Peyer's patch (tissue), 4 donors: ENCODE measurements around the gene GATA6. TPM values are rescaled to one million over a fixed set of nuclear protein-coding genes. Genes with fewer than 3 reads are reported as not detected.
A peak's percentile ranks its signal among the peaks of the same experiment; 100 is the strongest.

Source experiments
- DNase-seq, 3 donors: peaks; one replicate each; pipeline ENCODE4 v3.0.0-alpha.2; 2017 to 2019
- H3K27ac ChIP-seq, 4 donors: fragments of 200-600 bp; sonication (generic); one replicate each; pipeline ENCODE4 v1.5.1; 2016 to 2019
- H3K27me3 ChIP-seq, 2 donors: fragments of 200-600 bp; sonication (generic); one replicate each; pipeline ENCODE4 v1.5.1; 2019
- H3K36me3 ChIP-seq, 3 donors: fragments of 200-600 bp; sonication (generic); one replicate each; pipeline ENCODE4 v1.5.1; 2016 to 2019
- H3K4me1 ChIP-seq, 4 donors: fragments of 200-600 bp; sonication (generic); one replicate each; pipeline ENCODE4 v1.5.1; 2016 to 2019
- H3K4me3 ChIP-seq, 4 donors: fragments of 200-600 bp; sonication (generic); 1 replicate in 3 of 4; 2 replicates in 1 of 4; pipeline ENCODE4 v1.5.1; 2016 to 2019; ENCODE audit warnings: mild to moderate bottlenecking in 1 of 4
- H3K9me3 ChIP-seq, 4 donors: fragments of 200-600 bp; sonication (generic); one replicate each; pipeline ENCODE4 v1.5.1; 2016 to 2019; ENCODE audit warnings: mild to moderate bottlenecking in 1 of 4
- CTCF ChIP-seq, 6 experiments: fragments of 450-650 bp in 4 of 6; fragments of 200-600 bp in 2 of 6; sonication (generic) in 1 of 6; IDR thresholded peaks; one replicate each; pipeline ENCODE4 v1.5.1; 2017 to 2019; ENCODE audit warnings: antibody characterized with exemption in 6 of 6, mild to moderate bottlenecking in 3 of 6, moderate library complexity in 1 of 6
- POLR2A ChIP-seq, 2 donors: fragments of 450-650 bp; IDR thresholded peaks; one replicate each; pipeline ENCODE4 v1.5.1; 2017; ENCODE audit warnings: antibody characterized with exemption in 2 of 2, mild to moderate bottlenecking in 2 of 2, moderate library complexity in 2 of 2
- total RNA-seq, 4 donors: library from RNA; depleted of rRNA; stranded (reverse); fragments of >200 nt; gene quantifications; one replicate each; pipeline ENCODE4 v1.1.0, GENCODE V29; 2016

GATA6 gene
- total RNA-seq, 4 donors from 2014 or later, result 24.8 to 127 (median 114) TPM

- DNase-seq, result no peak
- no peak overlapping the region for H3K27ac ChIP-seq
Measured at GRCh38 chr18:22204996-22205395, 35.6 kb downstream of the GATA6 start.

GRCh38 chr18:22207021-22207758, 37.8 kb downstream of the GATA6 start:
- no peak for DNase-seq
- peaks cover 0 to 5% (median 0%) of the 10 kb centered on the region in 3 donors for H3K36me3 ChIP-seq
- no peaks in the 10 kb centered on the region for H3K9me3 ChIP-seq
- TF ChIP-seq CTCF (IDR thresholded peaks at IDR 0.05) (no peak), POLR2A (IDR thresholded peaks at IDR 0.05) (no peak)
- no peaks in the 10 kb centered on the region for H3K27me3 ChIP-seq
- H3K4me1 ChIP-seq, result peaks cover 0 to 4% (median 0%) of the 10 kb centered on the region in 4 donors
- H3K4me3 ChIP-seq, result no peak overlapping the region
- no peak overlapping the region for H3K27ac ChIP-seq

More at GRCh38 chr18:22204996-22205395, 35.6 kb downstream of the GATA6 start:
- Histone ChIP-seq H3K9me3 (no peaks in the 10 kb centered on the region), H3K36me3 (peaks cover 0 to 27% (median 0%) of the 10 kb centered on the region in 3 donors), H3K27me3 (no peaks in the 10 kb centered on the region), H3K4me3 (no peak overlapping the region), H3K4me1 (no peaks in the 10 kb centered on the region)
- no peak for TF ChIP-seq POLR2A (IDR thresholded peaks at IDR 0.05)
- TF ChIP-seq CTCF (IDR thresholded peaks at IDR 0.05), result no peak

GRCh38 chr18:22210311-22210754, 40.9 kb downstream of the GATA6 start:
- no peak overlapping the region for H3K4me3 ChIP-seq
- H3K27ac ChIP-seq, result peak overlapping the region in 2 of 4 donors; percentile 53 to 77
- no peaks in the 10 kb centered on the region for H3K27me3 ChIP-seq
- H3K36me3 ChIP-seq, result no peaks in the 10 kb centered on the region
- H3K4me1 ChIP-seq, result peaks cover 0 to 4% (median 0%) of the 10 kb centered on the region in 4 donors
- no peaks in the 10 kb centered on the region for H3K9me3 ChIP-seq
- DNase-seq, result peak in 1 of 3 donors; percentile 79
- TF ChIP-seq POLR2A (IDR thresholded peaks at IDR 0.05) (no peak), CTCF (IDR thresholded peaks at IDR 0.05) (no peak)

GRCh38 chr18:22211657-22212056, 42.3 kb downstream of the GATA6 start:
- H3K36me3 ChIP-seq, result no peaks in the 10 kb centered on the region
- peak overlapping the region in 1 of 4 donors; percentile 77 for H3K27ac ChIP-seq
- no peak for TF ChIP-seq CTCF (IDR thresholded peaks at IDR 0.05)
- TF ChIP-seq POLR2A (IDR thresholded peaks at IDR 0.05), result no peak
- H3K4me3 ChIP-seq, result no peak overlapping the region
- no peaks in the 10 kb centered on the region for H3K27me3 ChIP-seq
- DNase-seq, result no peak
- no peaks in the 10 kb centered on the region for H3K9me3 ChIP-seq
- H3K4me1 ChIP-seq, result peaks cover 0 to 4% (median 0%) of the 10 kb centered on the region in 4 donors

- Histone ChIP-seq H3K27ac (no peak overlapping the region), H3K4me1 (peaks cover 0 to 4% (median 0%) of the 10 kb centered on the region in 4 donors), H3K4me3 (no peak overlapping the region), H3K27me3 (no peaks in the 10 kb centered on the region), H3K9me3 (no peaks in the 10 kb centered on the region), H3K36me3 (no peaks in the 10 kb centered on the region)
- no peak for TF ChIP-seq CTCF (IDR thresholded peaks at IDR 0.05)
- TF ChIP-seq POLR2A (IDR thresholded peaks at IDR 0.05), result no peak
- no peak for DNase-seq
Measured at GRCh38 chr18:22213333-22213973, 44.1 kb downstream of the GATA6 start.
